ENCODE measurements around the gene ZNF438. TPM values are rescaled to one million over a fixed set of nuclear protein-coding genes. Genes with fewer than 3 reads are reported as not detected.

ZNF438 gene
- total and polyA plus RNA-seq, 7 donors, result 3.9 to 18.9 (median 11.9) TPM

GRCh38 chr10:31074722-31075086 lies 43.0 kb upstream of the ZNF438 start:
- peak overlapping the region in 1 of 4 donors; percentile 9 for H3K27ac ChIP-seq
- H3K9me3 ChIP-seq, result no peaks in the 10 kb centered on the region
- no peak for DNase-seq
- H3K4me3 ChIP-seq, result no peak overlapping the region
- intact Hi-C loops (cut with DNase I), result no loop called here
- H3K4me1 ChIP-seq, result no peaks in the 10 kb centered on the region
- no peak for TF ChIP-seq POLR2AphosphoS5 (IDR thresholded peaks at IDR 0.05)
- no peak for TF ChIP-seq CTCF (IDR thresholded peaks at IDR 0.05)
- TF ChIP-seq POLR2A (IDR thresholded peaks at IDR 0.05), result no peak
- no peak for TF ChIP-seq EP300 (IDR thresholded peaks at IDR 0.05)
- WGBS, 2 donors, result 83 to 85% methylated on average over 5 of the region's 5 CpGs
- H3K36me3 ChIP-seq, result no peaks in the 10 kb centered on the region
- no peaks in the 10 kb centered on the region for H3K27me3 ChIP-seq

- Histone ChIP-seq H3K36me3 (no peaks in the 10 kb centered on the region), H3K4me3 (no peak overlapping the region), H3K4me1 (no peaks in the 10 kb centered on the region), H3K9me3 (no peaks in the 10 kb centered on the region), H3K27ac (no peak overlapping the region), H3K27me3 (no peaks in the 10 kb centered on the region)
- DNase-seq, result no peak
- intact Hi-C loops (cut with DNase I), result no loop called here
- 85 to 88% methylated on average over 5 of the region's 5 CpGs for WGBS, 2 donors
- TF ChIP-seq CTCF (IDR thresholded peaks at IDR 0.05) (no peak), POLR2A (IDR thresholded peaks at IDR 0.05) (no peak), EP300 (IDR thresholded peaks at IDR 0.05) (no peak), POLR2AphosphoS5 (IDR thresholded peaks at IDR 0.05) (no peak)
These were observed 42.5 kb upstream of the ZNF438 start for GRCh38 chr10:31073996-31074721.

DNA sequence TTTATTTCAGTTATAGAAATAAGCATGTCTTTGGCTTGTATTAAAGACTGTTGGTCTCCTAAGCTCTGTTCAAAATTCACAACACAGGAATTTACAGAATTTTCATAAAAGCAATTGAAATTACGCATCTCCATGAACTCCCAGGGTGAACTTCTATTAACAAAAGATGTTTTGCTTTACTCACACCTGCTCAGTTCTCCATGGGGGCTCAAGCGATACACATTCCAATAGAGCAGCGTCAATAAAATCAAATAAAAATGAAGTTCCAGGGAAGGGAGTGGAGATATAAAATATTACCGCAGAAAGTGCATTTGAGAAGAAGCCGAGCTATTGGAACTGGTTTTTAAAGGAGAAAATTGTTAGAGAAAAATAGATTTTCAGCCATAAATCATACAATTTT lies 41.5 kb upstream of the ZNF438 start:
- 91 to 94% methylated on average over 5 of the region's 5 CpGs for WGBS, 2 donors
- no peak for DNase-seq
- no peaks in the 10 kb centered on the region for H3K36me3 ChIP-seq
- no peaks in the 10 kb centered on the region for H3K27me3 ChIP-seq
- intact Hi-C loops (cut with DNase I), result no loop called here
- no peak overlapping the region for H3K4me3 ChIP-seq
- H3K4me1 ChIP-seq, result no peaks in the 10 kb centered on the region
- H3K9me3 ChIP-seq, result no peaks in the 10 kb centered on the region
- H3K27ac ChIP-seq, result no peak overlapping the region
- TF ChIP-seq POLR2AphosphoS5 (IDR thresholded peaks at IDR 0.05) (no peak), EP300 (IDR thresholded peaks at IDR 0.05) (no peak), POLR2A (IDR thresholded peaks at IDR 0.05) (no peak), CTCF (IDR thresholded peaks at IDR 0.05) (no peak)

DNA sequence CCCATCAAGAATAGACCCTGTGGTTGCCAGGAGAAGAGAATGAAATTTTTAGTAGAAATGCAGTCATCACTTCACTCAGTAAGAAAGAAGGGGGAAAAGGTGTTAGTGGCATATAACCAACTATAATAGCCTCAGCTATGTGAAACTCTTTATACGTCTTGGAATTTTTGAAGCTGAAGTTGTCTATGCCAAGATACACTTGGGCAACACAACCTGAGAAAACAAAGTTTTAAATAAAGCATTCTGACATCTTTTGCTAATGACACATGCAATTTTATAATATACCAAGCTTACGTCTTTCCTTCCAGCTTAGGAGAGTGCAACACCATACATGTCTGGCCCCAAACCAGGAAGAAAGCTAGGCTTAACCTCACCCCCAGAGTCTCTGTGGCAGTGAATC lies 40.8 kb upstream of the ZNF438 start:
- H3K9me3 ChIP-seq, result no peaks in the 10 kb centered on the region
- WGBS, 2 donors, result 74 to 87% methylated on average over 2 of the region's 2 CpGs
- no peak for TF ChIP-seq CTCF (IDR thresholded peaks at IDR 0.05)
- TF ChIP-seq POLR2A (IDR thresholded peaks at IDR 0.05), result no peak
- no peak for TF ChIP-seq POLR2AphosphoS5 (IDR thresholded peaks at IDR 0.05)
- TF ChIP-seq EP300 (IDR thresholded peaks at IDR 0.05), result no peak
- no peak overlapping the region for H3K27ac ChIP-seq
- intact Hi-C loops (cut with DNase I), result no loop called here
- DNase-seq, result no peak
- H3K4me1 ChIP-seq, result no peaks in the 10 kb centered on the region
- H3K4me3 ChIP-seq, result no peak overlapping the region
- H3K36me3 ChIP-seq, result no peaks in the 10 kb centered on the region
- no peaks in the 10 kb centered on the region for H3K27me3 ChIP-seq

Data from sigmoid colon (tissue), 7 donors.